ENCODE measurements around the gene SMTN. TPM values are rescaled to one million over a fixed set of nuclear protein-coding genes. Genes with fewer than 3 reads are reported as not detected.

The SMTN gene
- total RNA-seq = 10 to 100 TPM; 39.9 to 45.8 TPM

GRCh38 chr22:31080848-31081649, at the start of gene SMTN:
TSS of gene SMTN (plus strand) at chr22:31081318. CDS start at chr22:31083259, 1,941 bp downstream.
- Mint-ChIP-seq H3K4me1 (peaks cover 31% of the 10 kb centered on the region), H3K27ac (peak within 1 kb of the TSS; percentile 85), H3K36me3 (no peaks in the 10 kb centered on the region), H3K4me3 (peak within 1 kb of the TSS; percentile 91), H3K9me3 (no peaks in the 10 kb centered on the region), H3K27me3 (no peaks in the 10 kb centered on the region)
- POLR2A ChIA-PET = interaction anchor here (0.6 to 8.3 kb wide), 6 partner anchors 13 to 139 kb away, joined by 3 to 62 read pairs (median 4); partner anchors contain the start of genes MORC2, SELENOM and TUG1
- peak; percentile 68 for ATAC-seq (ENCODE audit: low read depth)
- peak; percentile 96 for DNase-seq

- POLR2A ChIA-PET = no interaction called here
- DNase-seq (no peak), ATAC-seq (ENCODE audit: low read depth) (no peak)
- Mint-ChIP-seq H3K9me3 (no peaks in the 10 kb centered on the region), H3K27ac (no peak overlapping the region), H3K4me3 (no peak overlapping the region), H3K27me3 (peaks cover 3% of the 10 kb centered on the region), H3K4me1 (no peaks in the 10 kb centered on the region), H3K36me3 (no peaks in the 10 kb centered on the region)
These were observed 44.2 kb upstream of the SMTN start for GRCh38 chr22:31036671-31037550.

DNA sequence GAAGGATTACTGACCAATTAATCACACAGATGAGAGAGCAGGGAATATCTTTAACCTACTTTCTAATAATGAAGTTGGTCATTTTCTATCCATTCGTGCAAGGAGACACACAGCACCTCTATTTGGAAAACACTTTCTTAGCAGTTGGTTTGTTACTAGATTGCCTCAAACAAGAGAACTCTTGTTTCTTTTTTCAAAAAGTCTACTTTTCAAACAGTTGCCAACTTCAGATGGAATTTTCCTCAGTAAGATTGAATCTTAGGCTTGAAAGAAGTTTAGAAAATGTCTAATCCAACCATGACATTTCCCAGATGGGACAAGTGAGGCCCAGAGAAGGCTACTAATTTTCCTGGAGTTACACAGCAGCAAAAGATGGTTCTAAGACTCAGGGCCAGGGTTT, 42.4 kb upstream of the SMTN start:
- Mint-ChIP-seq H3K9me3 (no peaks in the 10 kb centered on the region), H3K27ac (no peak overlapping the region), H3K4me3 (no peak overlapping the region), H3K36me3 (no peaks in the 10 kb centered on the region), H3K27me3 (peaks cover 3% of the 10 kb centered on the region), H3K4me1 (no peaks in the 10 kb centered on the region)
- POLR2A ChIA-PET = no interaction called here
- ATAC-seq (ENCODE audit: low read depth) (no peak), DNase-seq (no peak)

- Mint-ChIP-seq H3K27ac (no peak overlapping the region), H3K9me3 (no peaks in the 10 kb centered on the region), H3K4me3 (no peak overlapping the region), H3K27me3 (peaks cover 3% of the 10 kb centered on the region), H3K36me3 (no peaks in the 10 kb centered on the region), H3K4me1 (no peaks in the 10 kb centered on the region)
- ATAC-seq (ENCODE audit: low read depth) (no peak), DNase-seq (no peak)
- POLR2A ChIA-PET = no interaction called here
These were observed 41.7 kb upstream of the SMTN start for GRCh38 chr22:31039393-31039792.

DNA sequence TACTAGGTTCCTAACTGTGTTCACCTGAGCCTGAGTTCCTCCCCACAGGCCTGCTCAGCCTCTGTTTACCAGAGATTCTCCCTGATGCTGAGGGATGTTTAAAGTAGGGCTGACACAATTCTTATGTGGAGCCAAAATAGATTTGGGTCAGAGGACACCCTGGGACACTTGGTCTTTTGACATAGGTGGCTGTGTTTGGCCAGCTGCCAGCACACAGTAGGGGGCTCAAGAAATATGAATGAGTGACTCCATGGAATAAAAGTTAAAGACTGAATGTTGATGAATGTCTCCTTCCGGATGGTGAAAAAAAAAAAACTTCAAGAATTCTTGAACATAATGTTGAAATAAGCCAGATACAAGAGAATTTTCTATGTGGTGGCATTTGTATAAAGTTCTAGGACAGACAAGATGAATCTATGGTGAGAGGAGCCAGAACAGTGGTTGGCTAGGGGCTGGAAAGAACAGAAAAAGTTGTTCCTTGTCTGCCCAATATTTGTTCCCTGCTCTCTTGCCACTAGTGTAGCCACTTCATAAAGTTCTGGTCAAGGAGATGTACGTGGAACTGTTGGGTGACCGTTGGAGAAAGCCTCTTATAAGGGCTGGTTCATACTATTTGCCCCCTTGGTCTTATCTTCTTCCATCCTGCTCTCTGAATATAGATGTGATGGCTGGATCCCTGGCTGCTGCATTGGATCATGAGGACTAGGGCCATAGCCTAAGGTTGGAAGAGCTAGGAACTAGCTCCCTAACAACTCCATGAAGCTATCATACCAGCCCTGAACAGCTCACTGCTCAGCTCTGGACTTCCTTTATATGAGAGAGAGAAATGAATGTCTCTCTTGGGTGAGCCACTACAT, 40.3 kb upstream of the SMTN start:
- POLR2A ChIA-PET = no interaction called here
- Mint-ChIP-seq H3K9me3 (no peaks in the 10 kb centered on the region), H3K4me1 (no peaks in the 10 kb centered on the region), H3K27ac (no peak overlapping the region), H3K4me3 (no peak overlapping the region), H3K36me3 (no peaks in the 10 kb centered on the region), H3K27me3 (peaks cover 3% of the 10 kb centered on the region)
- ATAC-seq (ENCODE audit: low read depth) = no peak
- no peak for DNase-seq

GRCh38 chr22:31044262-31044861, 36.8 kb upstream of the SMTN start:
- POLR2A ChIA-PET = no interaction called here
- Mint-ChIP-seq H3K27ac (no peak overlapping the region), H3K36me3 (no peaks in the 10 kb centered on the region), H3K4me3 (no peak overlapping the region), H3K4me1 (no peaks in the 10 kb centered on the region), H3K9me3 (peaks cover 4% of the 10 kb centered on the region), H3K27me3 (no peaks in the 10 kb centered on the region)
- DNase-seq (no peak), ATAC-seq (ENCODE audit: low read depth) (no peak)

DNA sequence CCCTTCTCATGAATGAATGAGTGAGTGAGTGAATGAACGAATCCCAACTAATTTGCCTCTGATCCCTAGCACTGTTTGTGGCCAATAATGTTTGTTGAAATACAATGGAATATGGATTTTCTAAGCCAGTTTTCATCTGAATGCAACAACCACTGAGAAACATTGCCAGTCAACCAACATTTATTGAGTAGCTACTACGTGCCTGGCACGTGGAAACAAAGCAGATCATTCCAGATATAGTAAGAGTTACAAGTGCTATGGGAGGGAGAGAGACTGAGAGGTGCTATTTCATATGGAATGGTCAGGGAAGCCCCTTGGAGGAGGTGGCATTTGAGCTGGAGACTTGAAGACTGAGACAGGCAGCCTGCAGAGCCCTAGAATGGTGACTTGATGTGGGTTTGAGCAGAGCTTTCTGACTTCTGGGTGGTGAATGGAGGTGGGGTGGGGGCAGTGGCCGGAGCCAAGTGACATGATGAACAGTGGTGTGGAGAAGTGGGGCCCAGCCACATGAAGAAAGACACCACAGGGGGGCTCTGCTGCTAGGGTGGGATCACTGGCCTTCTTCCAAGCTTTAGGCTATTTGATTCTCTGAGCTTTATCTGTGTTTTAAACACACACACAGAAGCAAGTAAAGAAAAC, 35.1 kb upstream of the SMTN start:
- peaks cover 2% of the 10 kb centered on the region for H3K27me3 Mint-ChIP-seq
- H3K27ac Mint-ChIP-seq = no peak overlapping the region
- peaks cover 4% of the 10 kb centered on the region for H3K9me3 Mint-ChIP-seq
- DNase-seq = no peak
- POLR2A ChIA-PET = no interaction called here
- no peaks in the 10 kb centered on the region for H3K36me3 Mint-ChIP-seq
- H3K4me3 Mint-ChIP-seq = no peak overlapping the region
- no peak for ATAC-seq (ENCODE audit: low read depth)
- no peaks in the 10 kb centered on the region for H3K4me1 Mint-ChIP-seq

GRCh38 chr22:31046539-31047226, 34.4 kb upstream of the SMTN start:
- POLR2A ChIA-PET = no interaction called here
- Mint-ChIP-seq H3K4me3 (no peak overlapping the region), H3K36me3 (no peaks in the 10 kb centered on the region), H3K9me3 (peaks cover 4% of the 10 kb centered on the region), H3K4me1 (no peaks in the 10 kb centered on the region), H3K27me3 (peaks cover 2% of the 10 kb centered on the region), H3K27ac (no peak overlapping the region)
- no peak for ATAC-seq (ENCODE audit: low read depth)
- no peak for DNase-seq

- Mint-ChIP-seq H3K4me3 (no peak overlapping the region), H3K9me3 (peaks cover 4% of the 10 kb centered on the region), H3K4me1 (no peaks in the 10 kb centered on the region), H3K36me3 (no peaks in the 10 kb centered on the region), H3K27ac (no peak overlapping the region), H3K27me3 (peaks cover 4% of the 10 kb centered on the region)
- no peak for ATAC-seq (ENCODE audit: low read depth)
- DNase-seq = no peak
- POLR2A ChIA-PET = no interaction called here
These were observed 32.5 kb upstream of the SMTN start for GRCh38 chr22:31048570-31048969.

DNA sequence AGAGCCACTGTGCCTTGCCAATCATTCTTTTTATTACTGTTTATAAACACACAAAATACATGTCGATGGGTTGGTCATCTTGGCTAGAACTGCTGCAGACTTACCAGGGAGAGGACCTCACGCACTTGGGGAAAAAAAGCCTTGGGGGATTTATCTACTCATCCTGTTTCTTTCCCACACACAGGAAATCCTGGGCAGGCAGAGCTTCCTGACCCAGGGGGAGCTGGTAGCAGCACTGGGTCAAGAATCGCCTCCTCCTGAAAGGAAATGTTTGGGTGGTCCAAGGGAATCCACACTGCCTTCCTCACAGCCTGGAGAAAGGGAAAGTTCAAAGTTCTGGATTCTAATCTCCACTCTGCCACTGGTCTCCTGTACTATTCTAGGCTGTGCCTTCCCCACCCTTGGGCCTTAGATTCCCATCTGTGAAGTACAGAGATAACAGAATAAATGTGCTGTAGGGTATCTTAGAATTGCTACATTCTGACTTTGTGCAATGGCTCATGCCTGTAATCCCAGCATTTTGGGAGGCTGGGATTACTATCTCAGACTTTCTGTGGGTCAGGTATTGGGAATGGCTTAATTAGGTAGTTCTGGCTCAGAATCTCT, 31.2 kb upstream of the SMTN start:
- H3K27ac Mint-ChIP-seq = no peak overlapping the region

DNA sequence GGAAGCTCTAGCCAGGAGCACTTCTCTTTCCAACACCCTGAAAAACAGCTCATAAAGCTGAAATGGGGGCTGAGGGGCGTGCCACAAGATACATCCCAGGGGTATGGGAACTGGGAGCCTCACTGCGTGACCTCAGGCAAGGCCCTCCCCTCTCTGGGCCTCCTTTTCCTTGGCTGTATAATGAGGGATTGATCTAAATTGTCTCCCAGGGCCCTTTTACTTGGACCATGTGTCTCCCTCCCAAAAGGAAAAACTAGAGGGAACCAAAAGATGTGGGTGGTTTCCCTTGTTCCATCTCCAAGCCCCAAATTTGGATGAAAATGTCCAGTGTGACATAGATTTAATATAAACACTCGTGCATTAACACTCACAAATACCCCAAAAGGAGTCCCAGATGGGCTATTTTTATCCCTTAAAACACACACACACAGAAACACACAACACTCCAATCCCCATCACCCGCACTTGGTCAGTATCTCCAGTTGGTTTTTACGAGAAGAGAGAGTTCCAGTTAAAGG, 25.9 kb upstream of the SMTN start:
- no peak overlapping the region for H3K4me3 Mint-ChIP-seq
- H3K27ac Mint-ChIP-seq = no peak overlapping the region
- POLR2A ChIA-PET = no interaction called here
- DNase-seq (no peak), ATAC-seq (ENCODE audit: low read depth) (no peak)
- peaks cover 4% of the 10 kb centered on the region for H3K27me3 Mint-ChIP-seq
- H3K9me3 Mint-ChIP-seq = no peaks in the 10 kb centered on the region
- H3K36me3 Mint-ChIP-seq = no peaks in the 10 kb centered on the region
- no peaks in the 10 kb centered on the region for H3K4me1 Mint-ChIP-seq

More for the DNA sequence above, 31.2 kb upstream of the SMTN start:
- ATAC-seq (ENCODE audit: low read depth) (no peak), DNase-seq (no peak)
- H3K4me1 Mint-ChIP-seq = no peaks in the 10 kb centered on the region
- no peaks in the 10 kb centered on the region for H3K36me3 Mint-ChIP-seq
- POLR2A ChIA-PET = no interaction called here
- H3K4me3 Mint-ChIP-seq = no peak overlapping the region
- H3K27me3 Mint-ChIP-seq = peaks cover 4% of the 10 kb centered on the region
- H3K9me3 Mint-ChIP-seq = peaks cover 4% of the 10 kb centered on the region

Measured in activated naive CD8-positive, alpha-beta T cell treated with anti-CD3 and anti-CD28 coated beads, Interleukin-2, amount 10 ng/mL, durations not matched to agents 7 days and 5 days (primary cell).